GM12873 (cell line): Measurements from ENCODE around the gene FN3K.

Experiments used
- TF ChIP-seq, protein P1 (sequence below): IDR thresholded peaks from 2 replicates; pipeline ENCODE4 v1.5.1; 2012; ENCODE audit warnings: low read depth, mild to moderate bottlenecking, moderate library complexity, low read length, control low read depth; ENCODE audit not compliant: insufficient read depth; ENCODE audit errors: missing control alignments

FN3K gene

DNA sequence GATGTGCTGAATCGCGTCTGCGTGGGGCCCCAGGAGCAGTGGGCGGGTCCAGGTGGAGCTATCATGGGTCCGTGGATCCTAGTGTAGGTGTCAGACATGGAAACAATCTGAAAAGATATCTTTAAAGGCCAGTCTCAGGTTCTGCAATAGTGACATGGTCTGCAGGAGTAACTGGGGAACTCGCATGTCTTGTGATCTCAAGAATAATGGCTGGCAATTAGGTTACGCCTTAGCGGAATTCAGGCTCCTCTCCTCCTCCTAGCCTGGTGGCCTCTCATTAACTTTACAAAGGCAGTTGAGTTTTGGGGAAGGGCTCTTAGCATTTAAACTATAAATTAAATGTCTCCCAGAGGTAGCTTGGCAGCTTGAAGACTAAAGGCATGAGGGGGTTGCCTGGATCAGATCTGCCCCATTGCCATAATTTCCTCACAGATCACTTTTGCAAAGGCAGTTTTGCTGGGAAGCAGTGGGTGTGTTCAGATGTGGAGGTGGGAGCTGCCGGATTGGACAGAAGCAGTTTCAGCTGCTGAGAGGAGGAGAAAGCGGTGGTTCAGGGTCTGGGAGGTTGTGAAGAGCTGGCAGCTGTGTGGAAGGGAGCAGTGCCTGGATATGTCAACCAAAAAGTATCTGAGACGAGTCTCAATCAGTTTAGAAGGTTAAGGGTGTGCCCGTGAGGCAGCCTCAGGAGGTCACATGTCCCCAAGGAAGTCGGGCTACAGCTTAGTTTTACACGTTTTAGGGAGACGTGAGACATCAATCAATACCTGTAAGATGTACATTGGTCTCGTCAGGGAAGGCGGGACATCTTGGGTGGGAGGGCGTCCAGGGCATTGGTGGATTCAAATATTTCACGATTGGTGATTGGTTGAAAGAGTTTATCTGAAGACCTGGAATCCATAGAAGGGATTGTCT, 19.1 kb downstream of the FN3K start:
- TF ChIP-seq, protein P1, sequence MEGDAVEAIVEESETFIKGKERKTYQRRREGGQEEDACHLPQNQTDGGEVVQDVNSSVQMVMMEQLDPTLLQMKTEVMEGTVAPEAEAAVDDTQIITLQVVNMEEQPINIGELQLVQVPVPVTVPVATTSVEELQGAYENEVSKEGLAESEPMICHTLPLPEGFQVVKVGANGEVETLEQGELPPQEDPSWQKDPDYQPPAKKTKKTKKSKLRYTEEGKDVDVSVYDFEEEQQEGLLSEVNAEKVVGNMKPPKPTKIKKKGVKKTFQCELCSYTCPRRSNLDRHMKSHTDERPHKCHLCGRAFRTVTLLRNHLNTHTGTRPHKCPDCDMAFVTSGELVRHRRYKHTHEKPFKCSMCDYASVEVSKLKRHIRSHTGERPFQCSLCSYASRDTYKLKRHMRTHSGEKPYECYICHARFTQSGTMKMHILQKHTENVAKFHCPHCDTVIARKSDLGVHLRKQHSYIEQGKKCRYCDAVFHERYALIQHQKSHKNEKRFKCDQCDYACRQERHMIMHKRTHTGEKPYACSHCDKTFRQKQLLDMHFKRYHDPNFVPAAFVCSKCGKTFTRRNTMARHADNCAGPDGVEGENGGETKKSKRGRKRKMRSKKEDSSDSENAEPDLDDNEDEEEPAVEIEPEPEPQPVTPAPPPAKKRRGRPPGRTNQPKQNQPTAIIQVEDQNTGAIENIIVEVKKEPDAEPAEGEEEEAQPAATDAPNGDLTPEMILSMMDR, result no peak

DNA sequence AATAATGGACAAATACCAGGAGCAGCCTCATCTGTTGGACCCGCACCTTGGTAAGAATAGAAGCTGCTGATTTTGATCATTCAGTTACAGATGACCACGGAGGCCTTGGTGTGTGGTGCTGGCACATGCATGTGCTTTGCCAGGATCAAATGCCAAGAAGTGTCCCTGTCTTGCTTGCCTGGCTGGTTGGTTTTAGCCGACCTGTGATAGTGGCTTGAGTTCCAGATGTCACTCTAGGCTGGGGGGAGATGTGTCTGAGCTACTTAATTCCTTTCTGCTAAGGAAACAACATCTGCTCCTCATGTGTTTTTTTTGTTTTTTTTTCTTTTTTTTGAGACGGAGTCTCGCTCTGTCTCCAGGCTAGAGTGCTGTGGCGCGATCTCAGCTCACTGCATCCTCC, 20.8 kb downstream of the FN3K start:
- TF ChIP-seq, protein P1, result no peak

DNA sequence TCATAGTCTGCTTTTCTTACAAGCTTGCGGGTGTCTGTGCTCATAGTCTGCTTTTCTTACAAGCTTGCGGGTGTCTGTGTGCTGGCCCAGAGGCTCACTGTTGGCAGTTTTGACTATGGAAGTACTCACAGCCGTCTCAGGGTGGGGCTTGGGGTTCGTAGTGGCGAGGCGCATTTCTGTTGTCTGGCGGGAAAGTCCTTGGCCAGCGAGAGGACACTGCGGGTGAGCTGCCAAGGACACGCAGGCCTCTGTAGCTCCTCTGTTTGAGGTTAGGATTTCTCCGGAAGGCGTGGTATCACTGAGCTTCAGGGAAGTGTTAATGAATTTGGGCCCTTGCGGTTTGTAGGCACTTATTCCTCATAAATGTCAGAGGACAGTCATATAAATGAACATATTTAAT, 30.0 kb downstream of the FN3K start:
- TF ChIP-seq, protein P1, result no peak

DNA sequence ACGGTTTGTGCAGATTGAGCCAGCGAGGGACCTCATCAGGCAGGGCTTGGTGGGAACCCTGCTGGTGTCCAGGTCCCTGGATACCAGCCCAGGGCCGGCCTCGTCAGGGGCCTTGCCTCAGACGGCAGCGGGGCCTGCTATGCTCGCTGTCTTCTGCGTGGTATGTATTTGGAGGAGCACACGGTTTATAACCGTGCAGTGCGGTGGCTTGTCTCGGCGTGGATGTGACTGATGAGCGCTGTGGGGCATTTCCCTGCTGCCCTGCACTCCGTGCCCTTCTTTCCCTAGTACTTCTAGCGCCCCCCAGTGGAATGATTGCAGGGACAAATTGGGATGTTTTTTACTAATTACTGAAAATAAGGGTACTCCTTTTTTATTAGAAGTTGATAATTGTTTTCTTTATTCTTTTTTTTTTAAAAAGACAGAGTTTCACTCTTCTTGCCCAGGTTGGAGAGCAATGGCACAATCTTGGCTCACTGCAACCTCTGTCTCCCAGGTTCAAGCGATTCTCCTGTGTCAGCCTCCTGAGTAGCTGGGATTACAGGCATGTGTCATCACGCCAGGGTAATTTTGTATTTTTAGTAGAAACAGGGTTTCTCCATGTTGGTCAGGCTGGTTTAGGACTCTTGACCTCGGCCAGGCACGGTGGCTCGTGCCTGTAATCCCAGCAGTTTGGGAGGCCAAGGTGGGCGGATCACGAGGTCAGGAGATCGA, 31.8 kb downstream of the FN3K start:
- TF ChIP-seq, protein P1, result peak; percentile 57

DNA sequence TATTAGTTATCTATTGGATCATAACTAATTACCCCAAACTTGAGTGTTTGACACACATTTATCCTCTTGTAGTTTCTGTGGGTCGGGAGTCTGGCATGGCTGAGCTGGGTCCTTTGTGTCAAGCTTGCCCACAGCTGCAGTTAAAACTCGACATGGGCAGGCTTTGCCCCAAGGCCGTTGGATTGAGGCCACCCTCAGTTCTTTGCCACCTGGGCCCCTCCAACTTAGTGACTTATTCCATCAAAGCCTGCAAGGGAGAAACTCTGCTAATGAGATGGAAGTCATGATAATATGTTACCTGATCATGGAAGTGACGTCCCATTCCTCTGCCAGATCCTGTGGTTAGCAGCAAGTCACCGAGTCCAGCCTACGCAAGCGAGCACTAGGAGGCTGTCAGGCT, 33.6 kb downstream of the FN3K start:
- TF ChIP-seq, protein P1, result no peak

DNA sequence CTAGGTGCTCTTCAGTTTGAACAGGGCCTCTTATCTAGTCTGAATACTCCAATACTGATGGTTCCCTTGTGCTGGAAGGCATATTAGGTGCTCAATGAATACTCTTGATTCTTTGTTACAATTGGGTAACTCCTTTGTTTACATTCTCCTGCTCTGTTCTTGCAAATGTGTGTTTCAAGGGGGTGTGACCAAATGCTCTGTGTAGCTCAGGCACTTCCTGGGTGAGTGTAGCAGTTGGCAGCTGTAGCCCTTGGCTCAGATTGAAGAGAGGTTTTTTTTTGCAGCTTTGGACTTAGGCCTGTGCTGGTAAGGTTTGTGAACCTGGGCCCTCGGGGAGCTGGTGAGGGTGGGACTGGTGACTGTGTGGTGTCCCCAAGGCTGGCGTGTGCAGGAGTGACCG, 36.6 kb downstream of the FN3K start:
- TF ChIP-seq, protein P1, result no peak

DNA sequence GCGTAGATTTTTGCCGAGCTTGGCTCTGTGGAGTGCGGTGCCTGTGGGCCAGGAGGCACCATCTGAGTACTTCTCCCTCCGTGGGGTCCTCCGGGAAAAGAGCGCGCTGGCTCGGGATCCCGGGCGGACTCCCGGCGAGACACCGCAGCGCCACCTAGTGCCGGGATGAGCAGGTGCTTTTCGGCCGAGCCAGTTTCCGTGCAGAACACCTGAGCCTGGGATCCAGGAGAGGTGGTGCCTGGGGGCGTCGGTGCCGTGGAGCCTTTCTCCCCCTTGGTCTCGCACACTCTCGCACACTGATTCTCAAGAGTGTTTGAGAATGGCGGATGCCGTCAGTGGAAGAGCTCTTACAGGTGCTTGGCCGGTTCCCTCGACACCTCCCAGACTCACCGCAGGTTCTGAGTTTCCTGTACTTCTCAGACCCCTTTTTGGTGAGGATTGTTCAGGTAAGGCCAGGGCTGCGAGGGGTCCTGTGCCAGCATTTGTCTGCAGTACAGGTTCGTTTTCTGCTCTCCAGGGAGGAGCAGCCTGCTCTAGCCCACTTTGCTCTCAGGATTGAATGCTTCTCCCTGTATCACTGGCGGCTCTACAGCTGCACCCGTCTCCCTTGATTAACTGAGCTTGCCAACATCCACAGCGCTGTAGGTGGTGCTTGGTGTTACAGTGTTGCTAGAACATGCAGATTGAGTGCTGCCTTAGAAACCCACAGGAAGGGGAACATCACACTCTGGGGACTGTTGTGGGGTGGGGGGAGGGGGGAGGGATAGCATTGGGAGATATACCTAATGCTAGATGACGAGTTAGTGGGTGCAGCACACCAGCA, 39.8 kb downstream of the FN3K start:
- TF ChIP-seq, protein P1, result peak; percentile 82
